Stimulated activated CD4-positive, alpha-beta T cell treated with anti-CD3 and anti-CD28 coated beads, Interleukin-4, amount 100 ng/mL, for 24 hours (primary cell): ENCODE data around the gene DYNC2LI1.

Source experiments
- DNase-seq: peaks from one replicate; pipeline ENCODE4 v3.0.0-alpha.2; 2020

DYNC2LI1 gene

GRCh38 chr2:43819491-43820163 lies 45.8 kb downstream of the DYNC2LI1 start:
- no peak for DNase-seq

GRCh38 chr2:43822839-43823238 lies 49.0 kb downstream of the DYNC2LI1 start:
- no peak for DNase-seq

GRCh38 chr2:43823751-43824150 lies 49.9 kb downstream of the DYNC2LI1 start:
- no peak for DNase-seq

GRCh38 chr2:43824512-43824911 lies 50.7 kb downstream of the DYNC2LI1 start:
- DNase-seq: no peak

- DNase-seq: no peak
Observed at GRCh38 chr2:43824951-43825493, 51.2 kb downstream of the DYNC2LI1 start.

GRCh38 chr2:43825841-43826240 lies 52.0 kb downstream of the DYNC2LI1 start:
- DNase-seq: no peak

- no peak for DNase-seq
Observed at GRCh38 chr2:43826305-43827250, 52.7 kb downstream of the DYNC2LI1 start.

GRCh38 chr2:43831543-43832294 lies 57.9 kb downstream of the DYNC2LI1 start:
- DNase-seq: no peak

GRCh38 chr2:43832457-43832856 lies 58.6 kb downstream of the DYNC2LI1 start:
- no peak for DNase-seq

- DNase-seq: no peak
Observed at GRCh38 chr2:43837033-43837432, 63.2 kb downstream of the DYNC2LI1 start.

- no peak for DNase-seq
Observed at GRCh38 chr2:43837831-43838559, 64.2 kb downstream of the DYNC2LI1 start.

- DNase-seq: no peak
Observed at GRCh38 chr2:43838560-43839267, 64.9 kb downstream of the DYNC2LI1 start, which contains the start of the genes ABCG5 and ABCG8. Gene ABCG5, minus strand, starts transcription at chr2:43838839. Its CDS starts 160 bp downstream, at chr2:43838679. Gene ABCG8, plus strand, starts transcription at chr2:43838971. Its CDS starts 83 bp downstream, at chr2:43839054.

GRCh38 chr2:43839776-43840564 lies 66.1 kb downstream of the DYNC2LI1 start:
- DNase-seq: no peak

GRCh38 chr2:43840965-43841364 lies 67.1 kb downstream of the DYNC2LI1 start:
- no peak for DNase-seq

- DNase-seq: no peak
Observed at GRCh38 chr2:43841949-43842865, 68.4 kb downstream of the DYNC2LI1 start.

- no peak for DNase-seq
Observed at GRCh38 chr2:43842866-43843226, 69.0 kb downstream of the DYNC2LI1 start.

GRCh38 chr2:43845181-43845580 lies 71.3 kb downstream of the DYNC2LI1 start:
- no peak for DNase-seq

GRCh38 chr2:43846140-43846793 lies 72.4 kb downstream of the DYNC2LI1 start:
- DNase-seq: no peak

- DNase-seq: no peak
Observed at GRCh38 chr2:43848214-43848613, 74.4 kb downstream of the DYNC2LI1 start.
